ENCODE measurements around the gene UBE2M.

UBE2M gene

DNA sequence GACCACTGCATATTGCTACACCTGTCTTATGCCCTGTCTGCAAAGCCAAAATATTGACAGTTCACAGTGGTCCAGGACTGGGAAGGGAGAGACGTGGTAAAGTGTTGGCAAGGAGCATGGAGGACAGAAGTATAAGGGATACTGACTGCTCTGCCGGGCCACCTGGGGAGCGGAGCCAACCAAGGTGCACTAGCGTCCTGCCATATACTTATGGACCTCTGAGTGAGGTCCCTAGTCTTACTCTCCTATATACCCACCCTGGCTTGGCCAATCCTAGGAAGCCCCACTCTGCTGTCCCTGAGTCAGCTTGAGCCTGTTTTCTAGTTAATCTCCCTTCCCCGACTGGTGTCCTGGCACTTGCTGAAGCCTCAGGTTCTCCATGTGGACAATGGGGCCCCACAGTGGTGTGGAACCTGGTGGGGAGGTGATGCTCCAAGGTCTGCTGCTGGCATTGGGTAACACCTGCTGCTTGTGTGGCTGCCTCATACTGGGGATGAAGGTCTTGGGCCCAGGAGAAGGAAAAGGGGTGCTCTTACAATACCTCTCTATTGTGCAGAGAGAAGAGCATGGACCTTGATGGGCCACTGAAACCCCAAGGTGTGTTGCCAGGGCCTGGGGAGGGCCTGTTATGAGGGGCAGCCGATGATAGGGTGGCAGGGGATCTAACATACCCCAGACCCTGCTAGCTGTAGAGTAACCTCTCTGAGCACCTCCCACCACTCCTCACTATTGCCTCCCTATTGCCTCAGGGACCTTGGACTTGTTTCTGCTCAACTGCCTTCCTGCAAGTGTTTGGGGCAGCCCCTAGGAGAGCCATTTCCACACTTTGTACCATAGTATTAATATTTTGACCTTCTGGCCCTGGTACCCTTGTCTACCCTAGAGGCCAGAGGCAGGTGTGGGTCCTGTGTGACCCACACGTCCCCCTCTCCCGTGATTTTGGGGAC lies 21.3 kb downstream of the UBE2M start:
- Histone ChIP-seq H3K27me3 (ENCODE audit: control insufficient read depth, insufficient read depth, low read length) (no peaks in the 10 kb centered on the region), H3K36me3 (ENCODE audit: control insufficient read depth, insufficient read depth, low read length) (no peaks in the 10 kb centered on the region), H3K4me3 (ENCODE audit: low read length) (no peak overlapping the region), H3K27ac (ENCODE audit: low read depth, low read length) (no peak overlapping the region), H3K9ac (ENCODE audit: low read length) (no peak overlapping the region), H3K4me1 (ENCODE audit: control insufficient read depth, insufficient read depth, low read length) (no peaks in the 10 kb centered on the region)

DNA sequence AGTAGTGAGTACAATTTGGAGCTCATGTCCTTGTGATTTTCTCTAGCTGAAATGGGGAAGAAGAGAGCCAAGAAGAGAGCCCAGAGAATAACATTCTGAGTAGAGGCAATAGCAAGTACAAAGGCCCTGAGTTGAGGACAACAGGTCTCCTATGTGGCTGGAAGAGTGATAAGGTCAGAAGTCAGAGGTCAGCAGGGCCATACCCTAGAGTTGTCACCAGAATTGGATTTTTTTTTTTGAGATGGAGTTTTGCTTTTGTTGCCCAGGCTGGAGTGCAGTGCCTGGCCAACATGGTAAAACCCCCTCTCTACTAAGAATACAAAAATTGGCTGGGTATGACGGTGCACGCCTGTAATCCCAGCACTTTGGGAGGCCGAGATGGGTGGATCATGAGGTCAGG lies 22.6 kb downstream of the UBE2M start:
- H3K27ac ChIP-seq (ENCODE audit: low read depth, low read length): no peak overlapping the region
- no peak overlapping the region for H3K9ac ChIP-seq (ENCODE audit: low read length)
- no peaks in the 10 kb centered on the region for H3K36me3 ChIP-seq (ENCODE audit: control insufficient read depth, insufficient read depth, low read length)
- no peak overlapping the region for H3K4me3 ChIP-seq (ENCODE audit: low read length)
- H3K4me1 ChIP-seq (ENCODE audit: control insufficient read depth, insufficient read depth, low read length): no peaks in the 10 kb centered on the region
- no peaks in the 10 kb centered on the region for H3K27me3 ChIP-seq (ENCODE audit: control insufficient read depth, insufficient read depth, low read length)

DNA sequence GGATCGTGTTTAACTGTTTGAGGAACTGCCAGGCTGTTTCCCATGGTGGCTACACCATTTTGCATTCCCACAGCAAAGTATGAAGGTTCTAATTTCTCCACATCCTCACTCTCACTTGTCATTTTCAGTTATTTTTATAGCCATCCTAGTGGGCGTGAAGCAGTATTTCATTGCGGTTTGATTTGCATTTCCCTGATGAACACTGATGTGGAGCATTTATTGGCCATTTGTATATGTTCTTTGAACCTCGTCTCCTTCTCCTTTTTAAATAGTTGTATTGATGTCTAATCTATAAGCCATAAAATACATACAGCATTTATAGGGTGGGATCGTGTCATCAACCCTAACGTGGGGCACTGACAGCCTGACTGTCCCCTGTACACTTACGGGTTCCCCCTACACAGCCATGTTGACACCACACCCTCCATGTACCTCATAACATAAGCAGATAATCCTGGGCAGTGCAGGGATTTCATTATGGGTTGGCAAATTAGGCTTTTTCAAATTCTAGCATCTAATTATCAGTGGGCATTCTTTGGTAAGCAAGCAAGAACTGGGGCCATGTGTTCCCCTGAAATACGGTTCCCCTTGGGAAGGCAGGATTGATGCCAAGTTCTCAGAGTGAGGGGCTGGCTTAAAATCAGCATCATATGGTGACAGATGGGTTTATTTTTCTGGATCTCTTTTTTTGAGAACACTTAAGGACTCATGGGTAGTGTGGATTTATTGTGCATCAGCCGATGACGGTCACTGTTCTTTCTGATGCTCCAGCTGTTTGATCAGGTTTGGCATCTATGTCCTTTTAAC lies 27.2 kb downstream of the UBE2M start:
- Histone ChIP-seq H3K36me3 (ENCODE audit: control insufficient read depth, insufficient read depth, low read length) (no peaks in the 10 kb centered on the region), H3K9ac (ENCODE audit: low read length) (no peak overlapping the region), H3K4me3 (ENCODE audit: low read length) (no peak overlapping the region), H3K4me1 (ENCODE audit: control insufficient read depth, insufficient read depth, low read length) (no peaks in the 10 kb centered on the region), H3K27me3 (ENCODE audit: control insufficient read depth, insufficient read depth, low read length) (no peaks in the 10 kb centered on the region), H3K27ac (ENCODE audit: low read depth, low read length) (no peak overlapping the region)

DNA sequence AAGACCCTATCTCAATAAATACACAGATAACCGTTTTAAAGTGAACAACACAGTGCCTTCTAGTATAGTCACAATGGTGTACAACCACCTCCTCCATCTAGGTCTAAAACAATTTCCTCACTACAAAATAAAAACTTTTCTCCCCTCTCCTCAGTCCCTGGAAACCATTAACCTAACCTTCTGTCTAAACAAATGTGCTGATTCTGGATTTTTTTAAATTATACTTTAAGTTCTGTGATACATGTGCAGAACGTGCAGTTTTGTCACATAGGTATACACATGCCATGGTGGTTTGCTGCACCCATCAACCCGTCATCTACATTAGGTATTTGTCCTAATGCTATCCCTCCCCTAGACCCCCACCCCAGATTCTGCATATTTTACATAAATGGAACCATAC lies 29.0 kb downstream of the UBE2M start:
- H3K36me3 ChIP-seq (ENCODE audit: control insufficient read depth, insufficient read depth, low read length): no peaks in the 10 kb centered on the region
- no peak overlapping the region for H3K27ac ChIP-seq (ENCODE audit: low read depth, low read length)
- H3K4me3 ChIP-seq (ENCODE audit: low read length): no peak overlapping the region
- H3K4me1 ChIP-seq (ENCODE audit: control insufficient read depth, insufficient read depth, low read length): no peaks in the 10 kb centered on the region
- no peak overlapping the region for H3K9ac ChIP-seq (ENCODE audit: low read length)
- H3K27me3 ChIP-seq (ENCODE audit: control insufficient read depth, insufficient read depth, low read length): no peaks in the 10 kb centered on the region

DNA sequence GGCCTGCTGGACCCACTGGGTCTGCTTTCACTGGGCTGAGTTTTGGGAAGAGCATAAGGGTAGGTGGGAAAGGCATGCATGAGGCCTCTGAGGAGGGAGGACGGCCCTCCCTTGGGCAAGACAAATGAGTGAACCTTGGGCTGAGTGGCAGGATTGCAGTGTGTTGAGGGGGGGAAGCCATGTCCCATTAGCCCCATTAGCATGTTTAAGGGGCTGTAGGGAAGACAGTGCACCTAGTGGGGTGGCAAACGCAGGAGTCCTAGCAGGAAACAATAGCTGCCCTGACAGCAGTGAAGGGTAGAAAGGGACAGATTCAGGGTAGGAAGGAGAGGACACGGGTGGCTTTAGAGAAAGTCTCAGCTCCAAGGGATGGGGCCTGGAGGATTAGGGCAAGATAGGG lies 35.7 kb downstream of the UBE2M start:
- no peak overlapping the region for H3K27ac ChIP-seq (ENCODE audit: low read depth, low read length)
- no peak overlapping the region for H3K9ac ChIP-seq (ENCODE audit: low read length)
- H3K4me3 ChIP-seq (ENCODE audit: low read length): no peak overlapping the region
- H3K27me3 ChIP-seq (ENCODE audit: control insufficient read depth, insufficient read depth, low read length): no peaks in the 10 kb centered on the region
- no peaks in the 10 kb centered on the region for H3K36me3 ChIP-seq (ENCODE audit: control insufficient read depth, insufficient read depth, low read length)
- H3K4me1 ChIP-seq (ENCODE audit: control insufficient read depth, insufficient read depth, low read length): peaks cover 15% of the 10 kb centered on the region

DNA sequence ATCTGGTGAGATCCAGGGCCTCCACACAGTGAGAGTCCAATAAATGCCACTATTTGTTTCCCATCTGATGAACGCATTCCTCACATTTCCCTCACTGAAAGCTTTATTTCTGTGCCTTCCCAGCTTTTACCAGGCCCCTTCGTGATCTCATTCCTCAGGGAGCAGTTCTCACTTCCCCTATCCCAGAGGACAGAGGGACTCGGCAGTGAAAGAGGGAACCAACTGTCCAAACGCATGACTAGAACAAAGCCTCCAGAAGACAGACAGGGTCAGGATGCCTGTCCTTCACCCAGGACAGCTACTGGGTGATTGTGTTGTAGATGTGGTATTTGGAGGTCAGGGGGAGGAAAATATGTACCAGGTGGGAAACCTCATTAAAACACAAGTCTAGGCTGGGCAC lies 36.8 kb downstream of the UBE2M start:
- H3K9ac ChIP-seq (ENCODE audit: low read length): no peak overlapping the region

DNA sequence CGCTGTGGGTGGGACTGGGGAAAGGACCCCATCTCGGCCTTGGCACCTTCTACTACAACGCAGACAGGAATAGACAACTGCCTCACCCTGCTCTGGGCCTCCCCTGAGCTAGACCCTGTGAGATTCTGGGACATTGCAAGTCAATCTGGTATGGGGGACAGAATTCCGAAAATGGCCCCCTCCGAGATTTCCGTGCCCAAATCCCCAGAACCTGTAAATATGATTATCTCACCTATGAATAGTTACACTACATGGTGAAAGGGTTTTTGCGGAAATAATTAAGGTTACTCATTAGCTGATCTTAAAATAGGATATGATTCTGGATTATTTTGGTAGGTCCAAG lies 38.2 kb downstream of the UBE2M start:
- peaks cover 15% of the 10 kb centered on the region for H3K4me1 ChIP-seq (ENCODE audit: control insufficient read depth, insufficient read depth, low read length)
- peak overlapping the region; percentile 99 for H3K27ac ChIP-seq (ENCODE audit: low read depth, low read length)
- peaks cover 8% of the 10 kb centered on the region for H3K36me3 ChIP-seq (ENCODE audit: control insufficient read depth, insufficient read depth, low read length)
- peak overlapping the region; percentile 74 for H3K9ac ChIP-seq (ENCODE audit: low read length)
- H3K27me3 ChIP-seq (ENCODE audit: control insufficient read depth, insufficient read depth, low read length): no peaks in the 10 kb centered on the region
- peak overlapping the region; percentile 95 for H3K4me3 ChIP-seq (ENCODE audit: low read length)

More for the DNA sequence above, 36.8 kb downstream of the UBE2M start:
- peaks cover 15% of the 10 kb centered on the region for H3K4me1 ChIP-seq (ENCODE audit: control insufficient read depth, insufficient read depth, low read length)
- H3K4me3 ChIP-seq (ENCODE audit: low read length): no peak overlapping the region
- H3K36me3 ChIP-seq (ENCODE audit: control insufficient read depth, insufficient read depth, low read length): peaks cover 5% of the 10 kb centered on the region
- H3K27me3 ChIP-seq (ENCODE audit: control insufficient read depth, insufficient read depth, low read length): no peaks in the 10 kb centered on the region
- peak overlapping the region; percentile 7 for H3K27ac ChIP-seq (ENCODE audit: low read depth, low read length)

DNA sequence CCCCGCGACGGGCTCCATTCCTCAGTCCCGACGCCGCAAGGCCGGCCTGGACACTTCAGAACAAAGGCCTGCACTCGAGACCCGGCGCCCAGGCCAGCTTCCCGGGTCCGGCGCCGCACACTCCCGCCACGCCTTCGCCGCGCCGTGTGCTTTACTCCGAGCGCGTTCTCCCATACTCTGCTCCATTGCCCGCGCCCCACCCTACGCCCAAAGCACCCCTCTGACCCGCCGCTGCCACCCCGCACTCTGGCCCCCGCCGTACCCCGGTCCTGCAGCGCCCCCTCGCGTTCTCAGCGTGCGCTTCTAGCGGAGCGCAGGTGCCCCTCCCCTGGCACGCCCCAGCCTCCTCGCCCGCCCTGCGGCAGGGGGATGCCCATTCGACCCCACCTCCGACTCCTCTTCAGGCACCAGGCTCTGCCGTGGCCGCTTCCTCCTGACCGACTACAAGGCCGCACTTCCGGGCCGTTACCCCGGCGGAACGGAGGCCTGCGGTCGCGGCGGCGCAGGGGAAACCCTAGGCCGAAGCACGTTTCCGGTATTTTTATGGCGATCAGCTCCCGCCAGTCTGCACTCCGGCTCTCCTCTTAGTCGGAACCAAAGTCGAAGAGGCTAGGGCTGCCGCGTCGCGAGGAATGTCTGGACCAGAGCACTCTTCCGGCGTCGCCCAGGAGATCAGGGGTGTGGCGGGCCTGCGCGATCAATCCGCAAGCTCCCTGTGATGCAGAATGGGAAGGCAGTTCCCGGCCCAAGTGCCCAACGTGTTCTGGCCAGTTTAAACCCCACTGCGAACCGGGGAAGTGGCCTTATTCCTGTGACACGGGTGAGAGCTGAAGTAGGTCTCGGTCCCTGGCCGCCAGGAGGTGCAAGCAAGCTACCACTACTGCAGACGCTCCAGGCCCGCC lies 38.8 kb downstream of the UBE2M start, which contains the start of gene ZBTB45:
Gene ZBTB45, minus strand, starts transcription at position 456 of the 902 bp plus-strand sequence. CDS start 2,137 bp downstream, outside the sequence.
- Histone ChIP-seq H3K4me1 (ENCODE audit: control insufficient read depth, insufficient read depth, low read length) (peaks cover 15% of the 10 kb centered on the region), H3K27me3 (ENCODE audit: control insufficient read depth, insufficient read depth, low read length) (no peaks in the 10 kb centered on the region), H3K27ac (ENCODE audit: low read depth, low read length) (peak within 1 kb of the TSS; percentile 99), H3K9ac (ENCODE audit: low read length) (peak within 1 kb of the TSS; percentile 94), H3K36me3 (ENCODE audit: control insufficient read depth, insufficient read depth, low read length) (peaks cover 8% of the 10 kb centered on the region), H3K4me3 (ENCODE audit: low read length) (peak within 1 kb of the TSS; percentile 95)

DNA sequence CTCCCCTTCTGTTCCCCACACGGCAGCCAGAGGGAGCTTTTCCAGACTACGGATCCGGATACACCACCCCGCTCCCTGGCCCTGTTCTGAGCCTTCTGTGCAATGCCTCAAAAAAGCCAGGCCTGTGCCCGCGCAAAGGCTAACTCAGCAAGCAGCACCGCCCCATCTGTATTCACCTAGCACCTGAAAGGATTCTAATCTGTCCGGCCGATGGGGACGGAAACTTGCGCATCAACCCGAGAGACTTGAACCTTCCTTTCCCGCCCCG lies 39.4 kb downstream of the UBE2M start:
- Histone ChIP-seq H3K27me3 (ENCODE audit: control insufficient read depth, insufficient read depth, low read length) (no peaks in the 10 kb centered on the region), H3K9ac (ENCODE audit: low read length) (peak overlapping the region; percentile 94), H3K4me3 (ENCODE audit: low read length) (peak overlapping the region; percentile 95), H3K4me1 (ENCODE audit: control insufficient read depth, insufficient read depth, low read length) (peaks cover 17% of the 10 kb centered on the region), H3K36me3 (ENCODE audit: control insufficient read depth, insufficient read depth, low read length) (peaks cover 8% of the 10 kb centered on the region), H3K27ac (ENCODE audit: low read depth, low read length) (peak overlapping the region; percentile 99)

DNA sequence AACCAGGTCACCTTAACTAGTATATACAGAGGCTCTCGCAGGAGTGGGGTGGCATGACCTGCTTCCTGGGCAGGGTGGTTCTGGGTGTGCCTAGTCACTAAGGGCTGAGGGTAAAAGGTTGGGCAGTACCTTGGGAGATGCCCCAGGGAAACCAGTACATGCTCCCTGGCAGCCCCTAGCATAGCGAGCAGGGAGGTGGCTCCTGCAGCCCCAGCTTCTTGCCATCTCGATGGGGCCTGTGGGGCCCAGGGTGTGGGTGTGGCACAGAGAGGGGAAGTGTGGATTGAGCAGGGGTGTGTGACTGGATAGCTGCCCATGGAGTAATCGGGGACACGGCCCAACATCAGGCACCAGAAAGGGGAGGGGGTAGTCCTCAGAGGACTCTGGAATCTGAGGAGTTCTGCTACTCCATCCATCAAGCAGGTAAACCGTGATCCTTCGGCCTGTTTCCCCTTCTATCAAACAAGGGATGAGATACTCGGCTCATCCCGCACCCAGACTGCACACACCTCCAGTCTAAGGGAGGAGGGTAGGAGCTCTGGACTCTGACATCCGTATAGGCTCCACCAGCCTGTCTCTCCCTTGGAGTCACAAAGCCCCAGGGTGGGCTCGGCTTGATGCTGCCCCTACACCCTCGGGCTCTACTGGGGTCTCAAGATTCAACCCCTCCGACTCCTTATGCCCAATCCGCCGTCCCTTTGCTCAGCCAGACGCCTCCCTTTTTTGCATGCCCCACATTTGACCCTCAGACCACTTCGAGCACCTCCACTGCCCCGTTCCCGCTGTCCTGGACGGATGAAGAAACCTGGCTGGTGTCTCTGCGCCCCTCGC lies 39.9 kb downstream of the UBE2M start:
- peaks cover 21% of the 10 kb centered on the region for H3K4me1 ChIP-seq (ENCODE audit: control insufficient read depth, insufficient read depth, low read length)
- H3K27me3 ChIP-seq (ENCODE audit: control insufficient read depth, insufficient read depth, low read length): no peaks in the 10 kb centered on the region
- H3K4me3 ChIP-seq (ENCODE audit: low read length): peak overlapping the region; percentile 95
- H3K9ac ChIP-seq (ENCODE audit: low read length): peak overlapping the region; percentile 94
- peak overlapping the region; percentile 99 for H3K27ac ChIP-seq (ENCODE audit: low read depth, low read length)
- H3K36me3 ChIP-seq (ENCODE audit: control insufficient read depth, insufficient read depth, low read length): peaks cover 8% of the 10 kb centered on the region

DNA sequence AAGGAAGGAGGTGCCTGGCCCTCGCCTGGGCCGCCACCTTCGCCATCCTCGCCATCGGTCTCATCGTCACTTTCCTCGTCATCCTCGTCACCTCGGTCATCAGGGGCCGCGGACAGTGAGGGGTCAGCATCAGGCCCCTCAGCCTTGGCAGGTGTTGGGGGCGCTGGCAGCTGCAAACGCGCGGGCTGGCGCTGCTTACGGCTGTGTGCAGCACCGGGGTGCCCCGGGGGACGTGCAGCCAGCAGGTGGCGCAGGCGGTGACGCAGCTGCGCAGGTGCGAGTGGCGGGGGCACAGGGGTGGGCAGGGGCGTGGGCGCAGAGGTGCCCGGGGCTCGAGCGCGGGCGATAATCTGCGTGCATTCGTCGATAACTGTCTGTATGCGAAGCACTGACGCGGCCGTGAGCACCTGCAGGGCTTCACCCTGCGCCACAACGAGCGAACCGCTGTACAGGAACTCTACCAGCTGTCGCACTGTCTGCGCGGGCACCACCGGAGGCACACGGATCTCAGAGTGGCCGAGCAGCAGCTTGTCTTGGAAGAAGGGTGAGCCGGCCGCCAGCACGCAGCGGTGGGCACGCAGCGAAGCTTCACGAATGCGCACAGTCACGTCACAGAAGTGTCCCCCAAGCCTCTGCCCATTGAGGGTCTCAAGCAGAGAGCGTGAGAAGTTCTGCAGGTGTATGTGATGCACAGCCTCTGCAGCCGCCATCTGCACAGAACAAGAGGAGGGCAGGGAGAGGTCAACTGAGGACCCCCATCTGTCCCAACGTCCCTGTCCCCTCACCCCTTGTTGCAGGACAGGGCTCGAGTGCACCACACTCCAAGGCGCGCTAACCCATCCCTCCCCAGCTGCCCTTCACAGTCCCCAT lies 41.2 kb downstream of the UBE2M start:
- Histone ChIP-seq H3K27ac (ENCODE audit: low read depth, low read length) (no peak overlapping the region), H3K9ac (ENCODE audit: low read length) (no peak overlapping the region), H3K4me1 (ENCODE audit: control insufficient read depth, insufficient read depth, low read length) (peaks cover 21% of the 10 kb centered on the region), H3K36me3 (ENCODE audit: control insufficient read depth, insufficient read depth, low read length) (peaks cover 8% of the 10 kb centered on the region), H3K4me3 (ENCODE audit: low read length) (no peak overlapping the region), H3K27me3 (ENCODE audit: control insufficient read depth, insufficient read depth, low read length) (no peaks in the 10 kb centered on the region)

Measured in rectal smooth muscle tissue (tissue), 1 donor.